Activated CD8-positive, alpha-beta T cell treated with anti-CD3 and anti-CD28 coated beads for 36 hours (primary cell): ENCODE measurements around the gene ARRB1. TPM values are rescaled to one million over a fixed set of nuclear protein-coding genes. Genes with fewer than 3 reads are reported as not detected.

Experiments
- ATAC-seq: fragments of 200-7000 bp; cut with Tn5 transposase; one replicate; pipeline ENCODE4 v1.10.0; 2021; ENCODE audit warnings: mild to moderate bottlenecking, moderate library complexity
- CTCF ChIA-PET: fragments of 350-600 bp; sonication (Branson Sonifier 250); formaldehyde crosslinking; loops from one replicate; lab custom pipeline; 2021; ENCODE audit warnings: antibody characterized with exemption; lab: Charles Lee
- POLR2A ChIA-PET: fragments of 350-600 bp; sonication (Branson Sonifier 250); formaldehyde crosslinking; loops from one replicate; lab custom pipeline; 2021; ENCODE audit warnings: antibody characterized with exemption; lab: Charles Lee
- DNase-seq: peaks from one replicate; pipeline ENCODE4 v3.0.0-alpha.2; 2020
- H3K27ac Mint-ChIP-seq: one replicate; pipeline ENCODE4 v1.8.0; 2021; ENCODE audit warnings: mild to moderate bottlenecking, mixed read lengths
- H3K27me3 Mint-ChIP-seq: one replicate; pipeline ENCODE4 v1.8.0; 2021; ENCODE audit warnings: mixed read lengths
- H3K36me3 Mint-ChIP-seq: one replicate; pipeline ENCODE4 v1.8.0; 2021; ENCODE audit warnings: low read depth, mixed read lengths
- H3K4me1 Mint-ChIP-seq: one replicate; pipeline ENCODE4 v1.8.0; 2021; ENCODE audit warnings: low read depth, mixed read lengths
- H3K4me3 Mint-ChIP-seq: one replicate; pipeline ENCODE4 v1.8.0; 2021; ENCODE audit warnings: mild to moderate bottlenecking, moderate library complexity, mixed read lengths
- H3K9me3 Mint-ChIP-seq: one replicate; pipeline ENCODE4 v1.8.0; 2021; ENCODE audit warnings: mixed read lengths
- CTCF ChIP-seq: fragments of 200-600 bp; IDR thresholded peaks from one replicate; pipeline ENCODE4 v1.8.0; 2022; ENCODE audit warnings: antibody characterized with exemption, mild to moderate bottlenecking
- intact Hi-C: fragments of 100-400 bp; cut with micrococcal nuclease; formaldehyde crosslinking; loops from one replicate; pipeline ENCODE4 v1.10.0; 2022
- total RNA-seq, 2 experiments: library from RNA; stranded (reverse); gene quantifications; one replicate each; pipeline ENCODE4 v1.2.3, GENCODE V29; 2021

Gene ARRB1
- total RNA-seq, 2 experiments from 2014 or later, result 16.2 to 18.8 TPM

GRCh38 chr11:75264356-75264755, 87.1 kb downstream of the ARRB1 start:
- Mint-ChIP-seq H3K4me1 (peaks cover 41% of the 10 kb centered on the region), H3K9me3 (no peaks in the 10 kb centered on the region), H3K27ac (peak overlapping the region; percentile 23), H3K27me3 (no peaks in the 10 kb centered on the region), H3K36me3 (no peaks in the 10 kb centered on the region), H3K4me3 (no peak overlapping the region)
- intact Hi-C loops, result no loop called here
- DNase-seq (no peak), ATAC-seq (peak; percentile 26)
- ChIA-PET CTCF (interaction anchor here (1.8 to 2.8 kb wide), 4 partner anchors 11 to 23 kb away, joined by 6 to 12 read pairs (median 8); partner anchors contain the start of gene TPBGL), POLR2A (interaction anchor here (1.3 kb wide), 1 partner anchor 9 kb away, joined by 3 read pairs; no protein-coding TSS in a partner anchor)
- no peak for TF ChIP-seq CTCF

GRCh38 chr11:75263944-75264349, 87.5 kb downstream of the ARRB1 start:
- intact Hi-C loops, result no loop called here
- H3K27ac Mint-ChIP-seq, result peak overlapping the region; percentile 23

GRCh38 chr11:75262961-75263852, 88.3 kb downstream of the ARRB1 start:
- Mint-ChIP-seq H3K4me1 (peaks cover 41% of the 10 kb centered on the region), H3K27ac (peak overlapping the region; percentile 23), H3K27me3 (no peaks in the 10 kb centered on the region), H3K36me3 (no peaks in the 10 kb centered on the region), H3K4me3 (no peak overlapping the region), H3K9me3 (no peaks in the 10 kb centered on the region)
- ChIA-PET POLR2A (interaction anchor here (0.5 to 0.9 kb wide), 3 partner anchors 248 to 864 kb away, joined by 3 read pairs; no protein-coding TSS in a partner anchor), CTCF (interaction anchor here (1.9 to 3.8 kb wide), 3 partner anchors 14 to 17 kb away, joined by 10 to 20 read pairs (median 12); no protein-coding TSS in a partner anchor)
- ATAC-seq (no peak), DNase-seq (no peak)
- intact Hi-C loops, result no loop called here
- TF ChIP-seq CTCF, result no peak

More at GRCh38 chr11:75263944-75264349, 87.5 kb downstream of the ARRB1 start:
- Mint-ChIP-seq H3K27me3 (no peaks in the 10 kb centered on the region), H3K36me3 (no peaks in the 10 kb centered on the region), H3K4me1 (peaks cover 41% of the 10 kb centered on the region), H3K9me3 (no peaks in the 10 kb centered on the region), H3K4me3 (no peak overlapping the region)
- ChIA-PET CTCF (interaction anchor here (2.0 to 2.8 kb wide), 3 partner anchors 14 to 23 kb away, joined by 6 to 12 read pairs (median 9); partner anchors contain the start of gene TPBGL), POLR2A (interaction anchor here (0.5 to 1.3 kb wide), 3 partner anchors 10 to 864 kb away, joined by 3 read pairs; no protein-coding TSS in a partner anchor)
- peak; percentile 61 for ATAC-seq
- DNase-seq, result peak; percentile 52
- no peak for TF ChIP-seq CTCF

- Mint-ChIP-seq H3K27me3 (no peaks in the 10 kb centered on the region), H3K4me3 (no peak overlapping the region), H3K36me3 (no peaks in the 10 kb centered on the region), H3K27ac (no peak overlapping the region), H3K4me1 (peaks cover 41% of the 10 kb centered on the region), H3K9me3 (no peaks in the 10 kb centered on the region)
- no peak for TF ChIP-seq CTCF
- ChIA-PET POLR2A (interaction anchor here (0.9 to 1.7 kb wide), 2 partner anchors 13 to 249 kb away, joined by 3 to 4 read pairs; no protein-coding TSS in a partner anchor), CTCF (interaction anchor here (1.7 to 3.8 kb wide), 4 partner anchors 9 to 21 kb away, joined by 10 to 20 read pairs (median 12); partner anchors contain the start of gene TPBGL)
- no peak for DNase-seq
- intact Hi-C loops, result no loop called here
- no peak for ATAC-seq
Measured at GRCh38 chr11:75262436-75262835, 89.0 kb downstream of the ARRB1 start.
